Esophagus (tissue), 2 donors: ENCODE data around the gene HS6ST1. TPM values are rescaled to one million over a fixed set of nuclear protein-coding genes. Genes with fewer than 3 reads are reported as not detected.
"Not testable (repeated sequence)": the region's sequence is repeated elsewhere in the genome, so short reads cannot be mapped to it uniquely, and the experiment has no call there.

ENCODE experiments used
- H3K27ac ChIP-seq, 2 donors: one replicate each; pipeline ENCODE4 v1.5.1; 2013; ENCODE audit warnings: low read depth in 2 of 2, mild to moderate bottlenecking in 2 of 2, inconsistent platforms in 1 of 2, low read length in 1 of 2, moderate library complexity in 1 of 2
- H3K27me3 ChIP-seq, 2 donors: one replicate each; pipeline ENCODE4 v1.6.1; 2013; ENCODE audit warnings: low read length in 2 of 2, control low read depth in 1 of 2, mild to moderate bottlenecking in 1 of 2; ENCODE audit not compliant: insufficient read depth in 2 of 2, control insufficient read depth in 1 of 2
- H3K36me3 ChIP-seq, 2 donors: one replicate each; pipeline ENCODE4 v1.6.1; 2013; ENCODE audit warnings: low read length in 1 of 2; ENCODE audit not compliant: control insufficient read depth in 2 of 2, insufficient read depth in 2 of 2
- H3K4me1 ChIP-seq, 2 donors: one replicate each; pipeline ENCODE4 v1.6.1; 2013; ENCODE audit warnings: low read length in 1 of 2; ENCODE audit not compliant: control insufficient read depth in 2 of 2, insufficient read depth in 2 of 2
- H3K4me3 ChIP-seq, 2 donors: one replicate each; pipeline ENCODE4 v1.5.1; 2013; ENCODE audit warnings: low read length in 2 of 2, mild to moderate bottlenecking in 2 of 2, low read depth in 1 of 2, moderate library complexity in 1 of 2
- H3K9me3 ChIP-seq, 2 donors: one replicate each; pipeline ENCODE4 v1.6.1; 2013; ENCODE audit warnings: mild to moderate bottlenecking in 2 of 2, low read depth in 1 of 2, low read length in 1 of 2, moderate library complexity in 1 of 2; ENCODE audit not compliant: control insufficient read depth in 2 of 2, insufficient read depth in 1 of 2
- WGBS, 2 donors: extraction: QIAGEN DNeasy Blood & Tissue Kit; methylation state at CpG; one replicate each; pipeline ENCODE4 v1.1.7; 2013; 5-methylcytosine and 5-hydroxymethylcytosine counted together
- polyA plus RNA-seq, 2 donors: library from polyadenylated mRNA; stranded (reverse); fragments of 200-250 nt; gene quantifications; one replicate each; pipeline ENCODE4 v1.2.3, GENCODE V29; 2013
- donor health status: healthy with polysubstance abuse.
- donor health status: Bipolar disorder and iron deficiency.

The HS6ST1 gene
- polyA plus RNA-seq, 2 donors: 23.1 to 29.9 TPM

GRCh38 chr2:128270672-128271596, 47.7 kb downstream of the HS6ST1 start:
- no peak overlapping the region for H3K4me3 ChIP-seq
- 88 to 94% methylated on average over 18 of the region's 18 CpGs for WGBS, 2 donors
- H3K9me3 ChIP-seq: no peaks in the 10 kb centered on the region
- no peaks in the 10 kb centered on the region for H3K27me3 ChIP-seq
- peaks cover 2 to 13% of the 10 kb centered on the region in 2 donors for H3K4me1 ChIP-seq
- no peak overlapping the region for H3K27ac ChIP-seq
- peaks cover 5 to 32% of the 10 kb centered on the region in 2 donors for H3K36me3 ChIP-seq

GRCh38 chr2:128269990-128270671, 48.5 kb downstream of the HS6ST1 start:
- 79 to 80% methylated on average over 16 of the region's 16 CpGs for WGBS, 2 donors
- peaks cover 2 to 13% of the 10 kb centered on the region in 2 donors for H3K4me1 ChIP-seq
- H3K27me3 ChIP-seq: no peaks in the 10 kb centered on the region
- H3K36me3 ChIP-seq: peaks cover 5 to 28% of the 10 kb centered on the region in 2 donors
- H3K4me3 ChIP-seq: no peak overlapping the region
- no peak overlapping the region for H3K27ac ChIP-seq
- H3K9me3 ChIP-seq: no peaks in the 10 kb centered on the region

GRCh38 chr2:128269063-128269989, 49.3 kb downstream of the HS6ST1 start:
- Histone ChIP-seq H3K9me3 (no peaks in the 10 kb centered on the region), H3K4me1 (peaks cover 2 to 13% of the 10 kb centered on the region in 2 donors), H3K27me3 (no peaks in the 10 kb centered on the region), H3K27ac (no peak overlapping the region), H3K4me3 (no peak overlapping the region), H3K36me3 (peaks cover 5 to 28% of the 10 kb centered on the region in 2 donors)
- 77 to 82% methylated on average over 27 of the region's 27 CpGs for WGBS, 2 donors

GRCh38 chr2:128268611-128269010, 50.1 kb downstream of the HS6ST1 start:
- H3K27me3 ChIP-seq, H3K4me3 ChIP-seq, H3K4me1 ChIP-seq, H3K9me3 ChIP-seq, H3K27ac ChIP-seq: not testable (repeated sequence)
- 92 to 94% methylated on average over 20 of the region's 23 CpGs for WGBS, 2 donors
- H3K36me3 ChIP-seq: peaks cover 5 to 28% of the 10 kb centered on the region in 2 donors

GRCh38 chr2:128268145-128268544, 50.5 kb downstream of the HS6ST1 start:
- H3K27me3 ChIP-seq, H3K4me3 ChIP-seq, H3K9me3 ChIP-seq, H3K27ac ChIP-seq, H3K4me1 ChIP-seq: not testable (repeated sequence)
- peaks cover 5 to 24% of the 10 kb centered on the region in 2 donors for H3K36me3 ChIP-seq
- 95 to 96% methylated on average over 30 to 37 of the region's 38 CpGs for WGBS, 2 donors

GRCh38 chr2:128267649-128268048, 51.0 kb downstream of the HS6ST1 start:
- not testable (repeated sequence) for H3K9me3 ChIP-seq, H3K27me3 ChIP-seq, H3K4me1 ChIP-seq, H3K4me3 ChIP-seq, H3K27ac ChIP-seq
- peaks cover 3 to 22% of the 10 kb centered on the region in 2 donors for H3K36me3 ChIP-seq
- WGBS, 2 donors: 90 to 92% methylated on average over 11 of the region's 11 CpGs

- H3K27ac ChIP-seq, H3K9me3 ChIP-seq, H3K4me1 ChIP-seq, H3K27me3 ChIP-seq, H3K4me3 ChIP-seq: not testable (repeated sequence)
- WGBS, 2 donors: 86 to 89% methylated on average over 6 of the region's 9 CpGs
- H3K36me3 ChIP-seq: peaks cover 0 to 22% of the 10 kb centered on the region in 2 donors
Measured at GRCh38 chr2:128267197-128267596, 51.5 kb downstream of the HS6ST1 start.

GRCh38 chr2:128266463-128266862, 52.2 kb downstream of the HS6ST1 start:
- peaks cover 0 to 20% of the 10 kb centered on the region in 2 donors for H3K36me3 ChIP-seq
- not testable (repeated sequence) for H3K9me3 ChIP-seq, H3K4me3 ChIP-seq, H3K27me3 ChIP-seq, H3K4me1 ChIP-seq, H3K27ac ChIP-seq
- WGBS, 2 donors: 91 to 95% methylated on average over 8 of the region's 8 CpGs

GRCh38 chr2:128265608-128265993, 53.1 kb downstream of the HS6ST1 start:
- H3K4me1 ChIP-seq, H3K9me3 ChIP-seq, H3K4me3 ChIP-seq, H3K27me3 ChIP-seq, H3K27ac ChIP-seq: not testable (repeated sequence)
- WGBS, 2 donors: 66 to 68% methylated on average over 4 of the region's 9 CpGs
- H3K36me3 ChIP-seq: peaks cover 0 to 12% of the 10 kb centered on the region in 2 donors
